GM12878 (cell line): ENCODE results near the gene U2AF2. TPM values are rescaled to one million over a fixed set of nuclear protein-coding genes. Genes with fewer than 3 reads are reported as not detected.

ENCODE experiments used
- ATAC-seq: fragments of 200-7000 bp; cut with Tn5 transposase; 3 replicates; pipeline ENCODE4 v1.9.1; 2020; ENCODE audit warnings: mild to moderate bottlenecking, moderate library complexity
- BruUV-seq: library from RNA; stranded (reverse); fragments of 400-500 nt; replicated peaks from 2 replicates; lab custom pipeline; 2021; lab: Mats Ljungman, UMichigan
- CTCF ChIA-PET: fragments of 300-600 bp; sonication (Branson Sonifier 250); formaldehyde crosslinking; extraction: SDS; loops from one replicate; lab custom pipeline; 2021; ENCODE audit warnings: inconsistent platforms; lab: Yijun Ruan, JAX
- POLR2A ChIA-PET: fragments of 350-600 bp; formaldehyde crosslinking; extraction: SDS; loops from one replicate; lab custom pipeline; 2021; ENCODE audit warnings: inconsistent platforms; lab: Charles Lee
- RAD21 ChIA-PET: fragments of 300-600 bp; sonication (Branson Sonifier 250); formaldehyde crosslinking; loops from one replicate; lab custom pipeline; 2023; ENCODE audit warnings: antibody characterized with exemption; ENCODE audit not compliant: unreplicated experiment; lab: Charles Lee
- SMC1A ChIA-PET: fragments of 300-600 bp; sonication (Branson Sonifier 250); formaldehyde crosslinking; loops from one replicate; lab custom pipeline; 2023; ENCODE audit not compliant: unreplicated experiment, uncharacterized antibody; lab: Charles Lee
- DNase-seq: peaks from one replicate; pipeline ENCODE4 v3.0.0-alpha.2; 2011; ENCODE audit warnings: low read depth, low spot score
- FAIRE-seq: peaks from 3 replicates; lab custom pipeline; 2011; peaks lifted over from hg19 to GRCh38; lab: Jason Lieb, UNC
- H2AFZ ChIP-seq: 2 replicates; pipeline ENCODE4 v1.6.0; 2011; ENCODE audit warnings: low read depth, low read length, control low read depth; ENCODE audit not compliant: control insufficient read depth
- H3K27ac ChIP-seq: 2 replicates; pipeline ENCODE4 v1.5.1; 2011; ENCODE audit warnings: control low read depth; ENCODE audit not compliant: control insufficient read depth, insufficient read depth
- H3K27me3 ChIP-seq, 2 experiments: replicated peaks in 1 of 2; 2 replicates each; pipeline versions ENCODE4 v1.6.0 to v1.6.1; 2011; ENCODE audit warnings: low read length in 1 of 2; ENCODE audit not compliant: control insufficient read depth in 2 of 2, insufficient read depth in 2 of 2
- H3K36me3 ChIP-seq, 2 experiments: 2 replicates each; pipeline ENCODE4 v1.5.1; 2011; ENCODE audit warnings: low read length in 1 of 2; ENCODE audit not compliant: control insufficient read depth in 2 of 2, insufficient read depth in 2 of 2
- H3K4me1 ChIP-seq: 2 replicates; pipeline ENCODE4 v1.6.1; 2011; ENCODE audit warnings: mild to moderate bottlenecking, low read length, moderate library complexity, mixed read lengths; ENCODE audit not compliant: control insufficient read depth, insufficient read depth
- H3K4me2 ChIP-seq: 2 replicates; pipeline ENCODE4 v1.6.0; 2011; ENCODE audit warnings: control low read depth; ENCODE audit not compliant: control insufficient read depth, insufficient read depth
- H3K4me3 ChIP-seq: fragments of 200-600 bp; sonication (generic); 2 replicates; pipeline ENCODE4 v1.5.1; 2016
- H3K79me2 ChIP-seq: 2 replicates; pipeline ENCODE4 v1.6.0; 2011; ENCODE audit warnings: low read length; ENCODE audit not compliant: control insufficient read depth, insufficient read depth
- H3K9ac ChIP-seq: 2 replicates; pipeline ENCODE4 v1.8.0; 2011; ENCODE audit warnings: low read length, control low read depth, mixed read lengths; ENCODE audit not compliant: control insufficient read depth, insufficient read depth
- H3K9me3 ChIP-seq: replicated peaks from 3 replicates; pipeline ENCODE4 v1.5.1; 2011; ENCODE audit warnings: mild to moderate bottlenecking, low read length; ENCODE audit not compliant: control insufficient read depth, insufficient read depth
- H4K20me1 ChIP-seq: 2 replicates; pipeline ENCODE4 v1.6.0; 2011; ENCODE audit not compliant: control insufficient read depth, insufficient read depth
- BMI1 ChIP-seq: fragments of 450-650 bp; IDR thresholded peaks from 2 replicates; pipeline ENCODE4 v1.6.1; 2016; ENCODE audit warnings: mild to moderate bottlenecking, moderate library complexity, borderline replicate concordance
- CHD4 ChIP-seq: fragments of 200-600 bp; sonication (generic); IDR thresholded peaks from 2 replicates; pipeline ENCODE4 v1.6.1; 2016; ENCODE audit warnings: mild to moderate bottlenecking
- CREM ChIP-seq: IDR thresholded peaks from 2 replicates; pipeline ENCODE4 v1.6.1; 2014; ENCODE audit warnings: antibody characterized with exemption, low read depth
- ESRRA ChIP-seq: IDR thresholded peaks from 2 replicates; pipeline ENCODE4 v1.6.1; 2012; ENCODE audit warnings: mild to moderate bottlenecking, low read length, improper control_type of control experiment
- FOS ChIP-seq: IDR thresholded peaks from 3 replicates; pipeline ENCODE4 v1.6.1; 2011; ENCODE audit warnings: borderline replicate concordance; ENCODE audit not compliant: insufficient read length; ENCODE audit errors: extremely low read depth
- IKZF1 ChIP-seq: fragments of 450-650 bp; conservative IDR thresholded peaks from 2 replicates; pipeline ENCODE4 v1.6.1; 2017; ENCODE audit warnings: antibody characterized with exemption, mild to moderate bottlenecking
- MEF2B ChIP-seq: fragments of 450-650 bp; IDR thresholded peaks from 2 replicates; pipeline ENCODE4 v1.6.1; 2018; ENCODE audit warnings: mild to moderate bottlenecking, moderate library complexity; ENCODE audit not compliant: partially characterized antibody, poor library complexity, severe bottlenecking
- PAX8 ChIP-seq: fragments of 450-650 bp; IDR thresholded peaks from 2 replicates; pipeline ENCODE4 v1.6.1; 2017; ENCODE audit warnings: mild to moderate bottlenecking, moderate library complexity
- POLR2A ChIP-seq: IDR thresholded peaks from 2 replicates; pipeline ENCODE4 v1.6.1; 2011; ENCODE audit warnings: low read depth, mild to moderate bottlenecking, low read length
- YY1 ChIP-seq: IDR thresholded peaks from 2 replicates; pipeline ENCODE4 v1.6.1; 2011; ENCODE audit warnings: low read depth, mild to moderate bottlenecking, low read length
- ZNF217 ChIP-seq: fragments of 450-650 bp; IDR thresholded peaks from 2 replicates; pipeline ENCODE4 v1.6.1; 2017; ENCODE audit warnings: antibody characterized with exemption, mild to moderate bottlenecking
- WGBS: methylation state at CpG from one replicate; pipeline ENCODE4 v1.1.6; 2016; ENCODE audit warnings: low lambda C conversion rate; ENCODE audit not compliant: insufficient replicate concordance, insufficient coverage; ENCODE audit errors: missing lambda C conversion rate; 5-methylcytosine and 5-hydroxymethylcytosine counted together
- in situ Hi-C: fragments of 300-500 bp; cut with MboI; formaldehyde crosslinking; loops from 9 replicates; pipeline ENCODE4 v1.14.3; 2018; ENCODE audit warnings: mixed read lengths
- intact Hi-C: fragments of 100-400 bp; cut with micrococcal nuclease; formaldehyde crosslinking; loops from one replicate; pipeline ENCODE4 v1.14.2; 2022; ENCODE audit not compliant: unreplicated experiment
- polyA plus RNA-seq, 11 experiments: library from polyadenylated mRNA; depleted of rRNA in 4 of 11; unstranded in 6 of 11; stranded (reverse) in 5 of 11; fragments of >200 nt; fragmentation: Nextera tagmentation in 4 of 11; fragmentation: Illumina TruSeq in 1 of 11; extraction: Ambion mirVana in 4 of 11; extraction: Trizol in 1 of 11; gene quantifications; 1 replicate in 1 of 11; 2 replicates in 10 of 11; pipeline versions ENCODE4 v1.2.1 to v1.2.3, GENCODE V29; 2011 to 2016; ENCODE audit warnings: inconsistent platforms in 2 of 11, missing spikeins in 2 of 11, low read depth in 1 of 11
- total RNA-seq, 4 experiments: library from RNA; depleted of rRNA in 3 of 4; stranded (reverse); fragments of >200 nt in 3 of 4; fragmentation: Illumina TruSeq in 1 of 4; extraction: Trizol in 1 of 4; gene quantifications; 2 replicates each; pipeline versions ENCODE4 v1.2.1 to v1.2.3, GENCODE V29; 2013 to 2021
- TF ChIP-seq, protein P1 (sequence below): IDR thresholded peaks from 2 replicates; pipeline ENCODE4 v1.6.1; 2011; ENCODE audit warnings: mild to moderate bottlenecking, low read depth, low read length, moderate library complexity; ENCODE audit not compliant: insufficient replicate concordance
- TF ChIP-seq, protein P2 (sequence below): IDR thresholded peaks from 2 replicates; pipeline ENCODE4 v1.6.1; 2012; ENCODE audit warnings: mild to moderate bottlenecking, low read depth, low read length

Gene U2AF2
- total and polyA plus RNA-seq, 10 of the 15 experiments (the other 5 are each of a cell fraction or from before 2014, with no cell fraction given) = 3.0 to 338 (median 130) TPM

DNA sequence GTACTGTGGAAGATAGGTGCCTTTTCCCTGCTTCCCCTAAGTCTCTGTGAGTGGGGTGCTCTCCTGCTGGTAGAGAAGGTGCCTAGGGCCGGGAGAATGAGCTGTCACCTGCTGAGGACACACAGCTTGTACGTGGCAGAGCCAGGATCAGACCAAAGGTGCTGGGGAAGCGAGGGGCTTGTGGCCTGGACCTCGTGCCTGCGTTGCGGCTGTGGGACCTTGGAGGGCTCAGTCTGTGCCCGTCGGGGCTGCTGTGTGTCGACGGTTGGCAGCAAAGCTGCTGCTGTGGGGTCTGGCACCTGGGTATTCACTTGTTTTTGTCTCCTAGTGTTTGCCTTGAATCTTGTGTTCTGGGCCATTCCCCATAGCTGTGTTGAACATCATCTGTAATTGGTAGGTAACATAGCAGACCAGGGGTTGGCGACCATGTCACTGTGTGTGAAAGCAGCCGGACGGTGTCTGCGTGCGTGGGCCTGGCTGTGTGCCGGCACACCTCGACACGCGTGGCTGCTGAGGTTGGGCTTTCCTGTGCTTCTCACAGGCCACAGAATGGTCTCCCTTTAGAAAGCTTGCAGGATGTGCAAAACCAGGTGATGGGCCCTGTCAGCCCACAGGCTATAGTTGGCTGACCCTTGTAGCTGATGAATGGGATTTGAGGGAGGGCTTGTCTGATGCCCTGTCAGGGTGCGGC, 9.2 kb downstream of the U2AF2 start:
- POLR2A ChIA-PET = no interaction called here
- H3K4me2 ChIP-seq = no peak overlapping the region
- WGBS = 93% methylated on average over 19 of the region's 20 CpGs
- TF ChIP-seq BMI1 = no peak
- TF ChIP-seq IKZF1 = no peak
- peak; percentile 60 for TF ChIP-seq POLR2A
- no peak for TF ChIP-seq YY1
- TF ChIP-seq, all 136 proteins: peak for 1
- no TSS peak for BruUV-seq
- Histone ChIP-seq H3K9me3 (no peaks in the 10 kb centered on the region), H3K9ac (no peak overlapping the region), H4K20me1 (peaks cover 20% of the 10 kb centered on the region), H3K36me3 (peaks cover 46 to 72% of the 10 kb centered on the region in 2 experiments), H3K27ac (no peak overlapping the region), H3K27me3 (no peaks in the 10 kb centered on the region), H3K4me3 (no peak overlapping the region), H3K79me2 (peaks cover 35% of the 10 kb centered on the region), H2AFZ (no peak overlapping the region), H3K4me1 (no peaks in the 10 kb centered on the region)
- ChIA-PET SMC1A (no interaction called here), CTCF (no interaction called here), RAD21 (no interaction called here)
- FAIRE-seq (no peak), ATAC-seq (no peak), DNase-seq (no peak)
- in situ Hi-C loops (loop anchor here (25.0 kb wide), 1 partner anchor 1527 kb away; the partner anchor contains the start of gene CNOT3), intact Hi-C loops (no loop called here)

- no peak overlapping the region for H2AFZ ChIP-seq
- no peak overlapping the region for H3K9ac ChIP-seq
- no peak overlapping the region for H3K4me3 ChIP-seq
- ChIA-PET CTCF (no interaction called here), SMC1A (no interaction called here), RAD21 (no interaction called here), POLR2A (no interaction called here)
- H3K79me2 ChIP-seq = peaks cover 20% of the 10 kb centered on the region
- intact Hi-C loops = no loop called here
- H3K4me1 ChIP-seq = no peaks in the 10 kb centered on the region
- no peaks in the 10 kb centered on the region for H3K9me3 ChIP-seq
- in situ Hi-C loops = loop anchor here (25.0 kb wide), 1 partner anchor 1529 kb away; the partner anchor contains the start of gene CNOT3
- whole genome bisulfite sequencing = 88% methylated on average over 12 of the region's 12 CpGs
- no TSS peak for BruUV-seq
- H3K36me3 ChIP-seq = peaks cover 42 to 72% of the 10 kb centered on the region in 2 experiments
- H3K4me2 ChIP-seq = no peak overlapping the region
- DNase-seq (no peak), ATAC-seq (no peak), FAIRE-seq (no peak)
- H3K27ac ChIP-seq = no peak overlapping the region
- no peaks in the 10 kb centered on the region for H3K27me3 ChIP-seq
- peaks cover 21% of the 10 kb centered on the region for H4K20me1 ChIP-seq
- no peak for TF ChIP-seq CHD4
- TF ChIP-seq FOS = no peak
- TF ChIP-seq, protein P1, sequence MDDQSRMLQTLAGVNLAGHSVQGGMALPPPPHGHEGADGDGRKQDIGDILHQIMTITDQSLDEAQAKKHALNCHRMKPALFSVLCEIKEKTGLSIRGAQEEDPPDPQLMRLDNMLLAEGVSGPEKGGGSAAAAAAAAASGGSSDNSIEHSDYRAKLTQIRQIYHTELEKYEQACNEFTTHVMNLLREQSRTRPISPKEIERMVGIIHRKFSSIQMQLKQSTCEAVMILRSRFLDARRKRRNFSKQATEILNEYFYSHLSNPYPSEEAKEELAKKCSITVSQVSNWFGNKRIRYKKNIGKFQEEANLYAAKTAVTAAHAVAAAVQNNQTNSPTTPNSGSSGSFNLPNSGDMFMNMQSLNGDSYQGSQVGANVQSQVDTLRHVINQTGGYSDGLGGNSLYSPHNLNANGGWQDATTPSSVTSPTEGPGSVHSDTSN = no peak
- TF ChIP-seq ZNF217 = no peak
- no peak for TF ChIP-seq MEF2B
- TF ChIP-seq PAX8 = no peak
- TF ChIP-seq, protein P2, sequence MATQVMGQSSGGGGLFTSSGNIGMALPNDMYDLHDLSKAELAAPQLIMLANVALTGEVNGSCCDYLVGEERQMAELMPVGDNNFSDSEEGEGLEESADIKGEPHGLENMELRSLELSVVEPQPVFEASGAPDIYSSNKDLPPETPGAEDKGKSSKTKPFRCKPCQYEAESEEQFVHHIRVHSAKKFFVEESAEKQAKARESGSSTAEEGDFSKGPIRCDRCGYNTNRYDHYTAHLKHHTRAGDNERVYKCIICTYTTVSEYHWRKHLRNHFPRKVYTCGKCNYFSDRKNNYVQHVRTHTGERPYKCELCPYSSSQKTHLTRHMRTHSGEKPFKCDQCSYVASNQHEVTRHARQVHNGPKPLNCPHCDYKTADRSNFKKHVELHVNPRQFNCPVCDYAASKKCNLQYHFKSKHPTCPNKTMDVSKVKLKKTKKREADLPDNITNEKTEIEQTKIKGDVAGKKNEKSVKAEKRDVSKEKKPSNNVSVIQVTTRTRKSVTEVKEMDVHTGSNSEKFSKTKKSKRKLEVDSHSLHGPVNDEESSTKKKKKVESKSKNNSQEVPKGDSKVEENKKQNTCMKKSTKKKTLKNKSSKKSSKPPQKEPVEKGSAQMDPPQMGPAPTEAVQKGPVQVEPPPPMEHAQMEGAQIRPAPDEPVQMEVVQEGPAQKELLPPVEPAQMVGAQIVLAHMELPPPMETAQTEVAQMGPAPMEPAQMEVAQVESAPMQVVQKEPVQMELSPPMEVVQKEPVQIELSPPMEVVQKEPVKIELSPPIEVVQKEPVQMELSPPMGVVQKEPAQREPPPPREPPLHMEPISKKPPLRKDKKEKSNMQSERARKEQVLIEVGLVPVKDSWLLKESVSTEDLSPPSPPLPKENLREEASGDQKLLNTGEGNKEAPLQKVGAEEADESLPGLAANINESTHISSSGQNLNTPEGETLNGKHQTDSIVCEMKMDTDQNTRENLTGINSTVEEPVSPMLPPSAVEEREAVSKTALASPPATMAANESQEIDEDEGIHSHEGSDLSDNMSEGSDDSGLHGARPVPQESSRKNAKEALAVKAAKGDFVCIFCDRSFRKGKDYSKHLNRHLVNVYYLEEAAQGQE = no peak
- no peak for TF ChIP-seq ESRRA
- TF ChIP-seq CREM = no peak
Observed at GRCh38 chr19:55666343-55667005, 11.6 kb downstream of the U2AF2 start.
